HG03342 (cell line): Measurements from ENCODE around the gene PREX1.
A peak's percentile ranks its signal among the peaks of the same experiment; 100 is the strongest.
"Not testable (repeated sequence)": the region's sequence is repeated elsewhere in the genome, so short reads cannot be mapped to it uniquely, and the experiment has no call there.

Experiments used
- ATAC-seq: cut with Tn5 transposase; IDR thresholded peaks from one replicate; pipeline ENCODE4 v1.9.1; 2021; ENCODE audit warnings: mild to moderate bottlenecking, moderate library complexity; ENCODE audit not compliant: unreplicated experiment

PREX1 gene

GRCh38 chr20:48777005-48777404, 50.8 kb downstream of the PREX1 start:
- no peak for ATAC-seq

GRCh38 chr20:48776306-48776705, 51.5 kb downstream of the PREX1 start:
- no peak for ATAC-seq

- ATAC-seq = not testable (repeated sequence)
Measured at GRCh38 chr20:48775545-48775944, 52.3 kb downstream of the PREX1 start.

- ATAC-seq = no peak
Measured at GRCh38 chr20:48774696-48775095, 53.1 kb downstream of the PREX1 start.

GRCh38 chr20:48773837-48774418, 53.9 kb downstream of the PREX1 start:
- no peak for ATAC-seq

GRCh38 chr20:48772183-48772976, 55.4 kb downstream of the PREX1 start:
- ATAC-seq = no peak

- no peak for ATAC-seq
Measured at GRCh38 chr20:48771542-48771941, 56.3 kb downstream of the PREX1 start.

- no peak for ATAC-seq
Measured at GRCh38 chr20:48770700-48771442, 56.9 kb downstream of the PREX1 start.

GRCh38 chr20:48769069-48769983, 58.5 kb downstream of the PREX1 start:
- ATAC-seq = peak; percentile 60

GRCh38 chr20:48766961-48767960, 60.5 kb downstream of the PREX1 start:
- ATAC-seq = no peak

- no peak for ATAC-seq
Measured at GRCh38 chr20:48766205-48766604, 61.6 kb downstream of the PREX1 start.

- no peak for ATAC-seq
Measured at GRCh38 chr20:48765359-48765758, 62.4 kb downstream of the PREX1 start.

- no peak for ATAC-seq
Measured at GRCh38 chr20:48763216-48763914, 64.4 kb downstream of the PREX1 start.

GRCh38 chr20:48761874-48762273, 65.9 kb downstream of the PREX1 start:
- ATAC-seq = no peak

GRCh38 chr20:48761023-48761785, 66.6 kb downstream of the PREX1 start:
- ATAC-seq = no peak

- peak; percentile 65 for ATAC-seq
Measured at GRCh38 chr20:48760403-48760983, 67.3 kb downstream of the PREX1 start.

GRCh38 chr20:48759631-48760245, 68.1 kb downstream of the PREX1 start:
- no peak for ATAC-seq
